GM21423 (cell line): Measurements from ENCODE around the gene PSD4.

Source experiments
- ATAC-seq: cut with Tn5 transposase; IDR thresholded peaks from one replicate; pipeline ENCODE4 v1.9.1; 2021; ENCODE audit warnings: mild to moderate bottlenecking, moderate library complexity; ENCODE audit not compliant: unreplicated experiment

PSD4 gene

DNA sequence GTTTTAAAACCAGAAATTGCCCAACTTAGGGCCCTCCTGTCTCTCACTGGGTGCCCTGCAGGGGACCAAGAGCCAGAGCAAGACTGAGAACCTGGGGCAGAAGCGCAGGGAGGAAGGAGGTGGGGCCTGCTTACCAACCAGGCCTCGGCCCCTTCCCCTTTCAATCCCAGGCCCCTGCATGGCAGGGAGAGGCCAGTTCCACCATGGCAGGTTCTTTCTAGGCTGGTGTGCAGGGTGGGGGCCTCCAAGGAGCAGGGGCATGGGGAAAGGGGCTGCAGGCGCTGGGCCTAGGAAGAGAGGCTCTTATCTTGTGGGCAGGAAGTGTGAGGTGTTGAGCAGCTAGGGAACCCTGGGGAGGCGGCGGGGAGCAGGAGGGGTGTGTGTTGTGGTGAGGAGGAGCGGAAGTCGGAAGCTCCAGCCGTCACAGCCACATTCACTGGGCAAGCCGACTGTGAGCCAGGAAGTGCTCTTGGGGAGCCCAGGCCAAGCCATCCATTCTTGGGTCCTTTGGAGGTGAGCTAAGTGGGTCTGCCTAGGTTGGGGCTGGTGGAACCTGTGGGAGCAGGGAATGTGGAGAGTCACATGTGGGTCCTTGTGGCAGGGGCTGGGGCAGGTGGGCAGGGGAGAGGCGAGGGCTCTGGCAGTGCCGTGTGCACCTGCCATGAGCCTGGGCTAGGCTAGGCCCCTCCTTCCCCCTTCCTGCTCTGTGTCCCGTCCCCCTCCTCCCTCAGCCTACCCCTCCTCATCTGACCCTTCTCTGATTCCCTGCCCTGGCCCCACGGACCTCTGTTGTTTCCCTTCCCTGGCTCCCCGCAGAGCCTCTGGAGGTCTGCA, at the start of gene PSD4:
Gene PSD4 (plus strand): TSS at position 430 of the 834 bp plus-strand sequence. CDS start 8,486 bp downstream, outside the sequence.
- ATAC-seq, result peak; percentile 74

DNA sequence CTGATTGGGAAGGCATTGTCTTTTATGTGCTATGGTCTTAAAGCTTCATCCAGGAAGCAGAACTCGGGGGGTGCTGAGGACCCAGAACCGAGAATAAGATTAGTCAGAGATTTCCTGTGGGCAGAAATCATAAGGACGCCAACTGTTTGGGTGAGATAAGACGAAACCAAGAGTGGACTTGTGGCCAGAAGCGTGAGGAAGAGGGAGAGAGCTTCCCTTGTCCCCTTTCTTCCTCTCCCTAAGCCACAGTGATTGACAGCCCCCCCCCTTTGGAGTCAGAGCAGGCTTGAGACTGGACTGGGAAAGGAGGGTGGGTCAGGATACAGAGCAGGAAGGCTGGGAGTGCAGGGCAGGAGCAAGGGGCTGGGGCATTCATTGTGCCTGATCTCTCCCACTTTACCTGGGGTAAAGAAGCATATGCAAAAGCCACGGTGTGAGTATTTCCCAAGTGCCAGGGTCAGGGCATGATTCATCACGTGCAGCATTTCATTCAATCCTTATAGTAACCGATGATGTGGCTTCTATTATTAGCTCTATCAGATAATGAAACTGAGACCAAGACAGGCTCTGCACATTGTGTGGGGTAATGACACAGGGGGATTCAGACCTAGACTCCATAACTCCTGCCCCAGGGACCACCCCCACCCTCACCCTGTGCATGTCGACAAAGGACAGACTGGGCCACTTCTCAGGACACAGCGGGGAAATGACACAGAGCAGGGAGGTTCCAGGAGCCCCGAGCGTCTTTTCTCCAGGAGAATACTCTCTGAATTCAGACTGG, 49.4 kb upstream of the PSD4 start:
- peak; percentile 63 for ATAC-seq

DNA sequence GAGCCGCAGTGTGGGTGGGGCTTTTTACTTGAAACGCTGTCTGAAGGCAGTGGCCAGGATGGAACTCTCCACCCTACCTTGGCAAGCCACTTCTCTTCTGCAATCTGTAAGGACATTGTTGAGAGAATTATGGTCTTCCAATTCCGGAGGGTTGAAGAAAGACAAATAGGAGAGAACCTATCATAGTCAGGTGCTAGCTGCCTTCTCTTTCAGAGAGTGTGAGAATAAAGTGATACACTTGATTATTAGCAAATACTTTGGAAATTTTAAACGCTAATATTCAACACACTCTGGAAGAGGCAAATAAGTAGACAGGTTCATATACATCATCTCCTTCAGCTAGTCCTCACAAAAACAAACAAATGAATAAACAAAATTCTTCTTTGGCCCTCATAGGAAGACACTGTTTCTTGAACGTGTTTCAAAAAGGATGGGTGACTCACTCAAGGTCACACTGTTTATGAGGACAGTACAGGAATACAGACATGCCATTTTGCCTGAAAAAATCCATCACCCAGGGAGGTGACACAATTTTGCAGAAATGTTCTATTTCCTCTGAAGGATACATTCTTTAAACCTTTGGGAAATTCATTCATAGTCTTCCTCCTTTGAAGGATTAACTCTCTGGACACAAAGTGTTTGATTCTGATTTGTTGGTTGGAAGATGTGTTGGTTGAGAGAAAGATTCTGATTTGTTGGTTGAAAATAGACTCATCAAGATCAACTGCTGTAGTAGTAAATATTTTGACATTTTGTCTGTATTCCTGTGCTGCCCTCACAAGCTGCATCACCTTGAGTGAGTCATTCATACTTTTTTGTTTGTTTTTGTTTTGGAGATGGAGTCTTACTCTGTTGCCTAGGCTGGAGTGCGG, 48.6 kb upstream of the PSD4 start:
- no peak for ATAC-seq

DNA sequence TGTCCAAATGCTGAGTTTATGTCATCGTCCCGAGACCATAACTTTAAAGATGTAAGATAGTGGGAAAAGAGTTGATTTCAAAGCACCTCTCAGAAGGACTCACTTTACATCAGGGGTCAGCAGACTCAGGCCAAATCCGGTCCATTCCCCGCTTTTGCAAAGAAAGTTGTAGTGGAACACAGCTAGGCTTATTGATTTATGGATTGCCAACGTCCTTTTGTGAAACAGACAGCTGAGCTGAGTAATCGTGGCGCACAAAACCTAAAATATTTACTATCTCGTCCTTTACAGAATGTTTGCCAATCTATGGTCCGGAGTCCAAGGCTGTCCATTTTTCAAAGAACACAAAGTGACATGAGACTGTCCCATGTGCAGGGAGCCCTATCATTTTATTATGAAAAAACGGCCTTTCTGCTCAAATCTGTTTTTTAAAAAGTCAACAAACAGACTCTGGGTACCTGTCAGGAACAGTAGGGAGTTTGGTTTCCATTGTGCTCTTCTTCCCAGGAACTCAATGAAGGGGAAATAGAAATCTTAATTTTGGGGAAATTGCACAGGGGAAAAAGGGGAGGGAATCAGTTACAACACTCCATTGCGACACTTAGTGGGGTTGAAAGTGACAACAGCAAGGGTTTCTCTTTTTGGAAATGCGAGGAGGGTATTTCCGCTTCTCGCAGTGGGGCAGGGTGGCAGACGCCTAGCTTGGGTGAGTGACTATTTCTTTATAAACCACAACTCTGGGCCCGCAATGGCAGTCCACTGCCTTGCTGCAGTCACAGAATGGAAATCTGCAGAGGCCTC, 46.7 kb upstream of the PSD4 start, which contains the start of gene IL1RN:
Gene IL1RN (plus strand): TSS at position 754 of the 801 bp plus-strand sequence. CDS start 27 bp downstream, at position 781.
- ATAC-seq, result no peak

GRCh38 chr2:113127646-113128570, 45.9 kb upstream of the PSD4 start:
- no peak for ATAC-seq

- ATAC-seq, result no peak
These were observed 44.2 kb upstream of the PSD4 start for GRCh38 chr2:113129519-113130078.

DNA sequence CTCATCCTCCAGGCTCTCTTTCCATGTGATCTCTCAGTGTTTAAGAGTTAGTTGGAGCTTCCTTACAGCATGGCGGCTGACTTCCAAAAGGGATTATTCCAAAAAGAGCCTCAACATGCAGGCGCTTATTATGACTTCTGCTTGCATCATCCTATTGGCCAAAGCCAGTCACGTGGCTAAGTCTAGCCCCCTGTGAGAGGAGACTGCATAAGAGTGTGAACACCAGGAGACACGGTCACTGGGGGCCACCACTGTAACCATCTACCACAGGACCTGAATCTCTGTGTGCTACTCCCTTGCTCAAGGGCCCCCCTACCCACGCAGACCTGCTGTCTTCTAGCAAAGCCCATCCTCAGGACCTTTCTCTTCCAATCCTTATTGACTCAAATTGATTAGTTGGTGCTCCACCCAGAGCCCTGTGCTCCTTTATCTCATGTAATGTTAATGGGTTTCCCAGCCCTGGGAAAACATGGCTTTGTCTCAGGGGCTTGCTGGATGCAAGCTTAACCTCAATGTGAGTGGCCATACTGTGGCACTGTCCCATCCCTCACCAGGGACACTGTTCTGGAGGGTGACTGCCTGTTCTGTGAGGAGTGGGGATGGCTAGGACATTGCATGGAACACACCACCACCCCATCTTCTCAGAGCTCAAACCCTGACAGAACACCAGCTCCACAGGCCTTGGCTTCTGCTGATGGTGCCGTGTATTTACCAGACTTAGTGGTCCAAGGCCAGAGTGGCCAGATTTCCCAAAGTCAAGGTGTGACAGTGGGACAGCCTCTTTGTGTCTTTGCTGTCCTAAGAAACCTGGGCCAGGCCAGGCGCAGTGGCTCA, 42.2 kb upstream of the PSD4 start:
- no peak for ATAC-seq

DNA sequence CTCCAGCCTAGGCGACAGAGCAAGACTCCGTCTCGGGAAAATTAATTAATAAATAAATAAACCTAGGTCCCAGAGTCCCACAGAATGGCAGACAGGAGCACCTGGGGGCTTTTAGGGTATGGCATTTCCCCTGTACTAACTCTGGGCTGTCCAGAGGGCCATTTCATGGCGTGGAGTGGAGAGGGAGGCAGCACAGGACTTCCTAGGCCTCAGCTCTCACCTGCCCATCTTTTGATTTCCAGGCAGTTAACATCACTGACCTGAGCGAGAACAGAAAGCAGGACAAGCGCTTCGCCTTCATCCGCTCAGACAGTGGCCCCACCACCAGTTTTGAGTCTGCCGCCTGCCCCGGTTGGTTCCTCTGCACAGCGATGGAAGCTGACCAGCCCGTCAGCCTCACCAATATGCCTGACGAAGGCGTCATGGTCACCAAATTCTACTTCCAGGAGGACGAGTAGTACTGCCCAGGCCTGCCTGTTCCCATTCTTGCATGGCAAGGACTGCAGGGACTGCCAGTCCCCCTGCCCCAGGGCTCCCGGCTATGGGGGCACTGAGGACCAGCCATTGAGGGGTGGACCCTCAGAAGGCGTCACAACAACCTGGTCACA, 41.3 kb upstream of the PSD4 start:
- no peak for ATAC-seq

GRCh38 chr2:113133704-113134598, 39.8 kb upstream of the PSD4 start:
- ATAC-seq, result no peak

- no peak for ATAC-seq
These were observed 39.1 kb upstream of the PSD4 start for GRCh38 chr2:113134717-113135116.

GRCh38 chr2:113135317-113135716, 38.5 kb upstream of the PSD4 start:
- no peak for ATAC-seq

DNA sequence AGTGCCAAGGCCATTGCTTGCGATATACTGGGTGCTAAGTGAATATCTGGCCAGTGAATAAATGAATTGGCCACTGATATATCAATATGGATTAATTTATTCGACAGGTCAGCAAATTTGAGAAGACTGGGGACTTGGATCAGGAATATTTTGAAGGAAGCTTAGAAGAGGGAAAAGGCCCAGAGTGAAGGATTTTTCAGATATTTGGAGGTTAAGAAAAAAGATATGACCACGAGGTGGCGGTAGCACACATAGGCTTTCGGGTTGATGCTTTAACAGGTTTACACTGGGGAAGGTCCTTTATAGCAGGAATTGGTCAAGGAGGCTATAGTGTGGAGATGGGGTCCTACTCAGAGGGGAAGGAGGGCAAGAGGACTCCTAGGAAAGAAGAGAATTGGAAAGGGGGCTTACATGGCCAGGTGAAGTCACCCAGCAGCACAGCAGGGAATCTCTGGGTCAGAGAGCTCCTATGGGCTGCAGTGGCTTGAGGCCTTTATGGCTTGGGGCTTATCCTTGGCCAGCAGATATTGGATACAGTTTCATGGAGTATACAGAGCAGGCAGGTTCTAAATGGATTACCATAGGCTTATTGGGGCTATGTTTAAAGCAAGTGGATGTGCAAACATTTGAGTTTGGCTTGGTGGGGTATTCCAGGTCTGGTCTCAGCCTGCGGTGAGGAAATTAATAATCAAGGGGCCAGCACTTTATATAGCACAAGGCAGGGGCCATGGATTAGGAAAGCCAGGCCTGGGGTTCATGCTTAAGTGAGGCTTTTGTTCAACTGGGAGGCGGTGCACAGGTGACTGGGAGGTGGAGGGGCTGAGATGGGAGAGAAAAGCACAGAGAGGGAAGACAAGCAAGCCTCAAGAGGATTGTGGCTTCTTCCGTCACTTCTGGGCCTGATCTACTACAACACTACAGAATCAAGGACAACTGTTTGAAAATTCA, 36.7 kb upstream of the PSD4 start:
- ATAC-seq, result no peak

- ATAC-seq, result no peak
These were observed 35.9 kb upstream of the PSD4 start for GRCh38 chr2:113137827-113138226.

DNA sequence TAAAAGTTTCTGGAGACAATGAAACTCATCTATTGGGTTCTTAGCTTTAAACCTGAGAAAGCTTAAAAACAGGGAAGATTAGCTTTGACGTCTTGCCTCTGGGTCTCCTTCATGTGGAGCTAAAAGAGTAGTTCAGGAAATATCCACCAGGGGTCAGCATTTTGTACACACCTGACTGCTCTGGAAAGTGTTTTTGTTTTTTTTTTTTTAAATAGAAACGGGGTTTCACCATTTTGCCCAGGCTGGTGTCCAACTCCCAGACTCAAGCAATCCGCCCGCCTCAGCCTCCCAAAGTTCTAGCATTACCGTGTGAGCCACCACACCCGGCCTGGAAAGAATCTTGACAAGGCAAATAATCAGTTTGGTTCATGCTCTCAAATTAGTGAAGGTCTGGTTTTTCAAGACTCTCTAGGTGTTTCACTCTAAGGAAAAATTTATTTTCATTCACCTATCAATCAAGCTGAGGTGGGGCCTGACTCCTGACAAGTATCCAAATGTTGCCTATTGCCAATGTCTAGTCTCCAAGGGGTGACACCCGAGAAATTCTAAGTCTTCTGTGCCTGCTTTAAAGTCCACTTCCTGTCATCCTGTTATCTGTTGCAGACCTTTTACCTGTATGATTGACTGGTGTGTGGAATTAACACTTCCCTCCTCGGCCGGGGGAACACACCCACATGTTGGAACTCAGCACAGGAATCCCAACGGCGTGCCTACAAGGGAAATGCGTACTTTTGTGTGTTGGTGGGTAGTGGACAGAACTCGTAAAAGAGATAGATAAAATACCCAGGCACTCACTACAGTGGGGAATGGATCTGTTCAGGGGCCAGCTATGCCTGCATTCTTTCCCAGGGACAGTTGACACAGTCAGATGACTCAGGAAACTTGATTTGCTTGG, 35.1 kb upstream of the PSD4 start:
- peak; percentile 50 for ATAC-seq
